Measurements from ENCODE around the gene ARFIP2.
A peak's percentile ranks its signal among the peaks of the same experiment; 100 is the strongest.
"Not testable (repeated sequence)": the region's sequence is repeated elsewhere in the genome, so short reads cannot be mapped to it uniquely, and the experiment has no call there.

ARFIP2 gene

GRCh38 chr11:6481012-6481923 lies at the start of gene ARFIP2, which contains the start of gene TIMM10B:
Gene ARFIP2 (minus strand): TSS chr11:6481331. CDS start chr11:6480421, 910 bp downstream.
Gene TIMM10B (plus strand): TSS chr11:6481501. CDS start chr11:6481517, 16 bp downstream.
- FAIRE-seq (peak; percentile 99), DNase-seq (ENCODE audit: insufficient read length, low spot score) (peak; percentile 97)

GRCh38 chr11:6530848-6531247 lies 49.7 kb upstream of the ARFIP2 start:
- DNase-seq (ENCODE audit: insufficient read length, low spot score): no peak
- FAIRE-seq: no peak

DNA sequence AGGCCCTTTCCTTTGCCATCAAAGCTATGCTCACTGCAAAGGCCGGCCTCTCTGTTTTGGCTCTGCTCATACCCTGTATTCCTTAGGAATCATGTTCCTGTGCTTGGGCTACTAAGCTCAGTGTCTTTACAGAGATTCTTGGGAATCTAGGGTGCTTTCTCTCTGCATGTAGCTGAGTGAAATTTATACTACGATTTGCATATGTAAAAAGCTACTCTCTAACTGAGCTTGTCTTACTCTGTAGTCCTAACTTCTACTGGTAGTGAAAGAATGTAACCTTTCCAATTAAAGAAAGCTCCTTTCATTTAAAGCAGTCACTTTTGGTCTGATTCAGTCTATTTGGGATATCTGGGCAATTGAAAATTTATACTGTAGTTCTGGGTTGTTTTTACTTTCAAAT lies 48.1 kb upstream of the ARFIP2 start:
- DNase-seq (ENCODE audit: insufficient read length, low spot score) (no peak), FAIRE-seq (no peak)

- peak; percentile 8 for DNase-seq (ENCODE audit: insufficient read length, low spot score)
- FAIRE-seq: peak; percentile 68
These were observed 45.4 kb upstream of the ARFIP2 start for GRCh38 chr11:6526411-6527135.

DNA sequence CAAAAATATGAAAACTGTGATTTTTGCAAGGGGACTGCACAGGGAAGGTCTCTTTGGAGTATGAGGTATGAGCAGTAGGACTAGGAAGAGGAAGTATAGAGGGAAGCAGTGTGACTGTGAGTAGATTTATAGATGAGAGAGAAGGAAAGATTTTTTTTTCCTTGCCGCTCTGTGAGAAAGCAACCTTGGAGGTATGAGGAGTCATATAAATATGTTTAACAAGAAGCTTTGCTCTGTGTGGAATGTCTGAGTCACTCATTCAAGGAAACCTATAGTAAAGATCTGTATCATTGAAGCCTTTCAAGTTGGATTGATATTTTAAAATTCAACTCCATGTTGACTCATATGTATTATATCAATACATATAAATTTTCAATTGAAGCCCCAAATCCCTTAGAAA lies 42.1 kb upstream of the ARFIP2 start:
- no peak for FAIRE-seq

GRCh38 chr11:6521946-6522345 lies 40.8 kb upstream of the ARFIP2 start:
- not testable (repeated sequence) for FAIRE-seq; DNase-seq (ENCODE audit: insufficient read length, low spot score)

More for the DNA sequence above, 42.1 kb upstream of the ARFIP2 start:
- DNase-seq (ENCODE audit: insufficient read length, low spot score): no peak

- no peak for FAIRE-seq
- DNase-seq (ENCODE audit: insufficient read length, low spot score): no peak
These were observed 39.1 kb upstream of the ARFIP2 start for GRCh38 chr11:6520265-6520664.

GRCh38 chr11:6516865-6517264 lies 35.7 kb upstream of the ARFIP2 start:
- DNase-seq (ENCODE audit: insufficient read length, low spot score) (no peak), FAIRE-seq (peak; percentile 31)

GRCh38 chr11:6505577-6506240 lies 24.6 kb upstream of the ARFIP2 start:
- no peak for DNase-seq (ENCODE audit: insufficient read length, low spot score)
- FAIRE-seq: peak; percentile 94

DNA sequence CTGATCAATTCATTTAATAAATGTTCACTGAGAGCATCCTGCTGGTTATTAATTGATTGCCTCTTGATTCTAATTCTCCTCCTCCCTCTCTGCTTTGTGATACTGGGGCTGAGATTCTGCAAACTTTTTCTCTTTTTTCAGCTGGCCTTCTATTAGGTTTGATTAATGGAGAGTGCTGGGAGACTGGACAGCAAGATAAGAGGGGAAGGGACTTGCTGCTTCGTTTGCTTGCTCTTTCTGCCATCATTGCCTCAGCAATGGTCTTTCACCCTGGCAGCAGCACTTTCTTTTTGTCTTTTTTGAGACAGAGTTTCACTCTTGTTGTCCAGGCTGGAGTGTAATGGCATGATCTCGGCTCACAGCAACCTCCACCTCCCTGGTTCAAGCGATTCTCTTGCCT lies 23.0 kb upstream of the ARFIP2 start:
- DNase-seq (ENCODE audit: insufficient read length, low spot score): no peak
- FAIRE-seq: no peak

- DNase-seq (ENCODE audit: insufficient read length, low spot score) (no peak), FAIRE-seq (no peak)
These were observed 21.3 kb upstream of the ARFIP2 start for GRCh38 chr11:6502382-6502781.

GRCh38 chr11:6498544-6498943 lies 17.4 kb upstream of the ARFIP2 start:
- no peak for FAIRE-seq
- DNase-seq (ENCODE audit: insufficient read length, low spot score): no peak

- no peak for DNase-seq (ENCODE audit: insufficient read length, low spot score)
- FAIRE-seq: no peak
These were observed 17.0 kb upstream of the ARFIP2 start for GRCh38 chr11:6498121-6498520.

DNA sequence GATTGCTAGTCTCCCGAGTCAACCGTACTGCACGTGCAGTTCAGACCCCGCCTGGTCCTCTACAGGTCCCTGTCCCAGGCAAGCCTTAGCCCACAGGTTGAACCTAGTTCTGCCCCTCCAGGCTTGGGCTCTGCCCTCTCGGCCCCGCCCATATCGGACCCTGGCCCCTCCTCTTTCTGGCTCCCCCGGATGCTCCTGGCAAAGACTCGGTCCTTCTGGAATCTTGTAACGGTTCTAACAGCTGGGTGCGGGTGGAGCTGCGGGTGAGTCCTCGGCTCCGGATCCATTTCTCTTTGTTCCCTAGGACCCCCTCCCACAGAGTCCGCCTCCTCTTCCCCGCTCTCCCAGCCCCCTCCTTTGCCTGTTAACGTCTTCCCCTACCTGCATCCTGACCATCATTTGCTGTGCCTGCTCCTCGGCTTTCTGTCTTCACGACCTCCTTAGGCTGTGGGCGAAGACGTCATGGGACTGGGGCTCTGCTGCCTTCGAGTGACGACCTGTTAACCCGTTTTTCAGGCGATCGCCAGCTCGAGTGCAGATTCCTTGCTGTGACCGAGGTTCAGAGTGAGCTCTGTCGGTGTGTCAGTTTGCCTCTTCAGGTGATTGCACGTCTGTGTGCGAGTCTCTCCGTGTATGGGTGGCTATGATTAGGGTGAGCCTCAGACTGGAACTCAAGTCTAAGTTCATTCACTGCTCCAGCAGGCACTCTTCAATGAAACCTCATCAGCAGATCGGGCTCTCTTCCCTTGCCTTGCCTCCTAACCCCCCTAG lies 16.1 kb upstream of the ARFIP2 start, which contains the start of gene DNHD1:
Gene DNHD1, plus strand, starts transcription at position 212 of the 771 bp plus-strand sequence. CDS start 936 bp downstream, outside the sequence.
- DNase-seq (ENCODE audit: insufficient read length, low spot score) (no peak), FAIRE-seq (no peak)

GRCh38 chr11:6489306-6489705 lies 8.2 kb upstream of the ARFIP2 start:
- FAIRE-seq: no peak
- DNase-seq (ENCODE audit: insufficient read length, low spot score): no peak

- no peak for FAIRE-seq
- DNase-seq (ENCODE audit: insufficient read length, low spot score): no peak
These were observed 7.7 kb upstream of the ARFIP2 start for GRCh38 chr11:6488821-6489220.

- FAIRE-seq (no peak), DNase-seq (ENCODE audit: insufficient read length, low spot score) (no peak)
These were observed 7.2 kb upstream of the ARFIP2 start for GRCh38 chr11:6488342-6488741.

DNA sequence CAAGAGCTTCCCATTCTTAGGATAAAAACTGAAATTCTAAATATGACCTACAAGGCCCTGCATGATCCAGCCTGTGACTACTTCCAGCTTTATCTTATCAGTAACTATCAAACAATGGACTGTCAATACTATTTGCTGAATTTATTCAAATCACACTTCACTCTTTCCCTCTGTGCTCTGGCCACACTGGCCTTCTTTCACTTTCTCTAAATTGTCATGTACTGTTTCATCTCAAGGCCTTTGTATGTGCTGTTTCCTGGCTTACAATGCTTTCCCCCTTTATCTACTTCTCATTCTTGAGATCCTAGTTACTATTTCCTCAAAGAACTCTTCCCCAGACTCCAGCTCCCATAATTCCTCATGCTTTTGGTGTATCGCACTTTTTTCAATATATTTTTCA lies 5.8 kb upstream of the ARFIP2 start:
- DNase-seq (ENCODE audit: insufficient read length, low spot score) (no peak), FAIRE-seq (peak; percentile 47)

- FAIRE-seq: no peak
These were observed 5.1 kb upstream of the ARFIP2 start for GRCh38 chr11:6486256-6486655.

GRCh38 chr11:6485661-6486060 lies 4.5 kb upstream of the ARFIP2 start:
- FAIRE-seq (no peak), DNase-seq (ENCODE audit: insufficient read length, low spot score) (no peak)

More at GRCh38 chr11:6486256-6486655, 5.1 kb upstream of the ARFIP2 start:
- DNase-seq (ENCODE audit: insufficient read length, low spot score): no peak

Data from GM19239 (cell line).